Peyer's patch (tissue), 4 donors: ENCODE results near the gene APEH. TPM values are rescaled to one million over a fixed set of nuclear protein-coding genes. Genes with fewer than 3 reads are reported as not detected.

ENCODE experiments used
- DNase-seq, 3 donors: peaks; one replicate each; pipeline ENCODE4 v3.0.0-alpha.2; 2017 to 2019
- H3K27ac ChIP-seq, 4 donors: fragments of 200-600 bp; sonication (generic); one replicate each; pipeline ENCODE4 v1.5.1; 2016 to 2019
- H3K27me3 ChIP-seq, 2 donors: fragments of 200-600 bp; sonication (generic); one replicate each; pipeline ENCODE4 v1.5.1; 2019
- H3K36me3 ChIP-seq, 3 donors: fragments of 200-600 bp; sonication (generic); one replicate each; pipeline ENCODE4 v1.5.1; 2016 to 2019
- H3K4me1 ChIP-seq, 4 donors: fragments of 200-600 bp; sonication (generic); one replicate each; pipeline ENCODE4 v1.5.1; 2016 to 2019
- H3K4me3 ChIP-seq, 4 donors: fragments of 200-600 bp; sonication (generic); 1 replicate in 3 of 4; 2 replicates in 1 of 4; pipeline ENCODE4 v1.5.1; 2016 to 2019; ENCODE audit warnings: mild to moderate bottlenecking in 1 of 4
- H3K9me3 ChIP-seq, 4 donors: fragments of 200-600 bp; sonication (generic); one replicate each; pipeline ENCODE4 v1.5.1; 2016 to 2019; ENCODE audit warnings: mild to moderate bottlenecking in 1 of 4
- CTCF ChIP-seq, 6 experiments: fragments of 450-650 bp in 4 of 6; fragments of 200-600 bp in 2 of 6; sonication (generic) in 1 of 6; IDR thresholded peaks; one replicate each; pipeline ENCODE4 v1.5.1; 2017 to 2019; ENCODE audit warnings: antibody characterized with exemption in 6 of 6, mild to moderate bottlenecking in 3 of 6, moderate library complexity in 1 of 6
- POLR2A ChIP-seq, 2 donors: fragments of 450-650 bp; IDR thresholded peaks; one replicate each; pipeline ENCODE4 v1.5.1; 2017; ENCODE audit warnings: antibody characterized with exemption in 2 of 2, mild to moderate bottlenecking in 2 of 2, moderate library complexity in 2 of 2
- total RNA-seq, 4 donors: library from RNA; depleted of rRNA; stranded (reverse); fragments of >200 nt; gene quantifications; one replicate each; pipeline ENCODE4 v1.1.0, GENCODE V29; 2016

Gene APEH
- 100 to 1,000 TPM in 3 of 4 donors, 10 to 100 TPM in 1; 99.0 to 170 (median 119) TPM for total RNA-seq

GRCh38 chr3:49673715-49674496, at the start of gene APEH:
Gene APEH (plus strand): TSS chr3:49674351. CDS start chr3:49674402, 51 bp downstream.
- DNase-seq, result peak; percentile 98 to 99 (median 98)
- peaks cover 0 to 17% (median 6%) of the 10 kb centered on the region in 4 donors for H3K4me1 ChIP-seq
- no peaks in the 10 kb centered on the region for H3K9me3 ChIP-seq
- H3K27ac ChIP-seq, result peak within 1 kb of the TSS; percentile 80 to 95 (median 94)
- peaks cover 0 to 34% (median 0%) of the 10 kb centered on the region in 3 donors for H3K36me3 ChIP-seq
- peak within 1 kb of the TSS; percentile 73 to 95 (median 90) for H3K4me3 ChIP-seq
- TF ChIP-seq POLR2A (IDR thresholded peaks at IDR 0.05) (peak; percentile 89), CTCF (IDR thresholded peaks at IDR 0.05) (peak in 1 of 6 experiments; percentile 16)
- no peaks in the 10 kb centered on the region for H3K27me3 ChIP-seq

GRCh38 chr3:49625071-49625470, 49.1 kb upstream of the APEH start:
- no peaks in the 10 kb centered on the region for H3K27me3 ChIP-seq
- H3K4me3 ChIP-seq, result no peak overlapping the region
- H3K4me1 ChIP-seq, result no peaks in the 10 kb centered on the region
- DNase-seq, result no peak
- H3K36me3 ChIP-seq, result no peaks in the 10 kb centered on the region
- TF ChIP-seq POLR2A (IDR thresholded peaks at IDR 0.05) (no peak), CTCF (IDR thresholded peaks at IDR 0.05) (no peak)
- H3K27ac ChIP-seq, result no peak overlapping the region
- H3K9me3 ChIP-seq, result no peaks in the 10 kb centered on the region

- H3K36me3 ChIP-seq, result no peaks in the 10 kb centered on the region
- no peaks in the 10 kb centered on the region for H3K27me3 ChIP-seq
- no peaks in the 10 kb centered on the region for H3K9me3 ChIP-seq
- H3K27ac ChIP-seq, result no peak overlapping the region
- H3K4me3 ChIP-seq, result no peak overlapping the region
- no peaks in the 10 kb centered on the region for H3K4me1 ChIP-seq
- TF ChIP-seq POLR2A (IDR thresholded peaks at IDR 0.05) (no peak), CTCF (IDR thresholded peaks at IDR 0.05) (no peak)
- DNase-seq, result no peak
Observed at GRCh38 chr3:49626101-49626581, 48.0 kb upstream of the APEH start.

GRCh38 chr3:49626796-49627195, 47.4 kb upstream of the APEH start:
- no peak for DNase-seq
- H3K9me3 ChIP-seq, result no peaks in the 10 kb centered on the region

GRCh38 chr3:49627634-49628033, 46.5 kb upstream of the APEH start:
- H3K9me3 ChIP-seq, result no peaks in the 10 kb centered on the region
- H3K4me1 ChIP-seq, result no peaks in the 10 kb centered on the region
- TF ChIP-seq POLR2A (IDR thresholded peaks at IDR 0.05), result no peak
- TF ChIP-seq CTCF (IDR thresholded peaks at IDR 0.05), result no peak
- H3K36me3 ChIP-seq, result no peaks in the 10 kb centered on the region
- no peak for DNase-seq
- H3K27ac ChIP-seq, result no peak overlapping the region
- H3K27me3 ChIP-seq, result no peaks in the 10 kb centered on the region
- H3K4me3 ChIP-seq, result no peak overlapping the region

More at GRCh38 chr3:49626796-49627195, 47.4 kb upstream of the APEH start:
- Histone ChIP-seq H3K27me3 (no peaks in the 10 kb centered on the region), H3K4me1 (no peaks in the 10 kb centered on the region), H3K27ac (no peak overlapping the region), H3K4me3 (no peak overlapping the region), H3K36me3 (no peaks in the 10 kb centered on the region)
- TF ChIP-seq POLR2A (IDR thresholded peaks at IDR 0.05) (no peak), CTCF (IDR thresholded peaks at IDR 0.05) (no peak)
